Ovary (tissue), 3 donors: ENCODE measurements around the gene DBX2.

Source experiments
- POLR2A ChIP-seq: fragments of 450-650 bp; IDR thresholded peaks from one replicate; pipeline ENCODE4 v1.6.1; 2017; ENCODE audit warnings: antibody characterized with exemption, mild to moderate bottlenecking, moderate library complexity
- TF ChIP-seq, protein P1 (sequence below), 3 donors: fragments of 450-650 bp in 2 of 3; fragments of 200-600 bp in 1 of 3; IDR thresholded peaks; one replicate each; pipeline versions ENCODE4 v1.5.1 to v1.8.0; 2016 to 2022; ENCODE audit warnings: antibody characterized with exemption in 3 of 3, mild to moderate bottlenecking in 1 of 3
- donor health status: DM: no; HTN: no; CAD: no.

DNA sequence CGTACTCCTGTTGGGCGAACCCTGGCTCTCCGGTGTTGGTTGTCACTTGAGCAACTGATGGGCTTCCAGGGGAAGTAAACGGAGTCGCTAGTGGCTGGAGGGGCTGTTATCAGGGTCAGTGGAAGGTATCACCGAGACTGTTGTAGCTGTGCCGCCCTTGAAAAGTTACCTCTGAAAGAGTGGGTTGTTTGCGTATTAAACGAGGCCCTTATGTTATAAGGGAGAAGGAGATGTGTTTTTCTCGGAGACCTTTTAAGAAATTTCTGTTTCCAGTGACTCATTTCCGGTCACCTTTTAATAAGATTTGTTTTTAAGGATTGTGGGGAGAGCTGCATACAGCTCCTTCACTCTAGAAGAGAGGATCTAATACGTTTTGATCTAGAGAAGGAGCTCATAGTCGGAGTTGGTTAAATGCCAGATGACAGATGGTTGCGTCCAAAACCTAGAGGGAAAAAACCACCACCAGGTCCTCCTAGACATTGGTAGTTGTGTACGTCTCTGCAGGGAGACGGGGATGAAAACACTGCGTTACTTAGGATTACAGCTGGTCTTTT is 750 bp upstream of the DBX2 start:
- no peak for TF ChIP-seq POLR2A
- TF ChIP-seq, protein P1, sequence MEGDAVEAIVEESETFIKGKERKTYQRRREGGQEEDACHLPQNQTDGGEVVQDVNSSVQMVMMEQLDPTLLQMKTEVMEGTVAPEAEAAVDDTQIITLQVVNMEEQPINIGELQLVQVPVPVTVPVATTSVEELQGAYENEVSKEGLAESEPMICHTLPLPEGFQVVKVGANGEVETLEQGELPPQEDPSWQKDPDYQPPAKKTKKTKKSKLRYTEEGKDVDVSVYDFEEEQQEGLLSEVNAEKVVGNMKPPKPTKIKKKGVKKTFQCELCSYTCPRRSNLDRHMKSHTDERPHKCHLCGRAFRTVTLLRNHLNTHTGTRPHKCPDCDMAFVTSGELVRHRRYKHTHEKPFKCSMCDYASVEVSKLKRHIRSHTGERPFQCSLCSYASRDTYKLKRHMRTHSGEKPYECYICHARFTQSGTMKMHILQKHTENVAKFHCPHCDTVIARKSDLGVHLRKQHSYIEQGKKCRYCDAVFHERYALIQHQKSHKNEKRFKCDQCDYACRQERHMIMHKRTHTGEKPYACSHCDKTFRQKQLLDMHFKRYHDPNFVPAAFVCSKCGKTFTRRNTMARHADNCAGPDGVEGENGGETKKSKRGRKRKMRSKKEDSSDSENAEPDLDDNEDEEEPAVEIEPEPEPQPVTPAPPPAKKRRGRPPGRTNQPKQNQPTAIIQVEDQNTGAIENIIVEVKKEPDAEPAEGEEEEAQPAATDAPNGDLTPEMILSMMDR (IDR thresholded peaks at IDR 0.05) = no peak
